Neural crest cell (in vitro differentiated cells): ENCODE results near the gene OPTC. TPM values are rescaled to one million over a fixed set of nuclear protein-coding genes. Genes with fewer than 3 reads are reported as not detected.

Experiments
- DNase-seq: peaks from one replicate; pipeline ENCODE4 v3.0.0; 2021; ENCODE audit warnings: low read depth, mixed read lengths, low spot score
- H3K27ac Mint-ChIP-seq: one replicate; pipeline ENCODE4 v1.8.0; 2021; ENCODE audit warnings: mild to moderate bottlenecking, mixed read lengths; ENCODE audit not compliant: unreplicated experiment
- H3K27me3 Mint-ChIP-seq: 2 replicates; pipeline ENCODE4 v1.8.0; 2021; ENCODE audit warnings: low read depth, mild to moderate bottlenecking, mixed read lengths
- H3K36me3 Mint-ChIP-seq: 2 replicates; pipeline ENCODE4 v1.8.0; 2021; ENCODE audit warnings: low read depth, mild to moderate bottlenecking, mixed read lengths
- H3K4me1 Mint-ChIP-seq: 2 replicates; pipeline ENCODE4 v1.8.0; 2021; ENCODE audit warnings: mixed read lengths
- H3K4me3 Mint-ChIP-seq: one replicate; pipeline ENCODE4 v1.8.0; 2021; ENCODE audit warnings: mild to moderate bottlenecking, mixed read lengths
- H3K9me3 Mint-ChIP-seq: 2 replicates; pipeline ENCODE4 v1.8.0; 2021; ENCODE audit warnings: mixed read lengths
- total RNA-seq: library from RNA; stranded (reverse); gene quantifications from 2 replicates; pipeline ENCODE4 v1.2.1, GENCODE V29; 2021
- TF ChIP-seq, protein P1 (sequence below): fragments of 200-600 bp; sonication (generic); conservative IDR thresholded peaks from 2 replicates; pipeline ENCODE4 v1.5.0; 2021; ENCODE audit warnings: antibody characterized with exemption, mild to moderate bottlenecking

OPTC gene
- total RNA-seq, 1 donor from 2014 or later, result not detected

DNA sequence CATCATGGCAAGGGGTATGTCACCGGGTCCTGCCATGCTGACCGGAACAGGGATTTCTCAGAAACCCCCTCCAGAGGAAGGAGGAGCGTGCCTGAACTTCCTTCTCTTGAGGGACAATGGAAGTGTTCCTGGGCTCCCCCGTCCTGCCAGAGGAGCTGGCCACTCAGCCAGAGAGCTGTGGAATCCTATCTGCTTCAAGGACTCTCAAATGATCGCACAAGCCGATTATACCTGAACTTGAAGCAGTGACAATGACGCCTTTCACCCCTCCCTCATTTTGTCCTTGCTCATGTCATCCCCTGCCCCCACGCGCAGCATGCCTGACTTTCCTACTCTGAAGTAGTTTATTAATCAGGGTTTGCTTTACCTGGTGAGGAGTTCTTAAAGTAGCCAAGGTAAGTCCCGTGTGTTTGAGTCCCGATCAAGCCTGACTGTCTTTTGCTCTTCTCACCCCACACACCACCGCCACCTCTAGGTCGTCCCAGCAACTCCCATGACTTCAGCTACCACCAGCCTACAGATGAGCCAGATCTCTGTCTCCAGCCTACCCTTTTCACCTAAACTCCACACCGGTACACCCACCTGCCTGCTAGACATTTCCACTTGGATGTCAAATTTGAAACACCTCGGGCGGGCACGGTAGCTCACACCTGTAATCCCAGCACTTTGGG is 43.3 kb upstream of the OPTC start:
- DNase-seq, result no peak
- no peaks in the 10 kb centered on the region for H3K36me3 Mint-ChIP-seq
- no peak overlapping the region for H3K27ac Mint-ChIP-seq
- no peak overlapping the region for H3K4me3 Mint-ChIP-seq
- H3K9me3 Mint-ChIP-seq, result no peaks in the 10 kb centered on the region
- peaks cover 19% of the 10 kb centered on the region for H3K27me3 Mint-ChIP-seq
- TF ChIP-seq, protein P1, sequence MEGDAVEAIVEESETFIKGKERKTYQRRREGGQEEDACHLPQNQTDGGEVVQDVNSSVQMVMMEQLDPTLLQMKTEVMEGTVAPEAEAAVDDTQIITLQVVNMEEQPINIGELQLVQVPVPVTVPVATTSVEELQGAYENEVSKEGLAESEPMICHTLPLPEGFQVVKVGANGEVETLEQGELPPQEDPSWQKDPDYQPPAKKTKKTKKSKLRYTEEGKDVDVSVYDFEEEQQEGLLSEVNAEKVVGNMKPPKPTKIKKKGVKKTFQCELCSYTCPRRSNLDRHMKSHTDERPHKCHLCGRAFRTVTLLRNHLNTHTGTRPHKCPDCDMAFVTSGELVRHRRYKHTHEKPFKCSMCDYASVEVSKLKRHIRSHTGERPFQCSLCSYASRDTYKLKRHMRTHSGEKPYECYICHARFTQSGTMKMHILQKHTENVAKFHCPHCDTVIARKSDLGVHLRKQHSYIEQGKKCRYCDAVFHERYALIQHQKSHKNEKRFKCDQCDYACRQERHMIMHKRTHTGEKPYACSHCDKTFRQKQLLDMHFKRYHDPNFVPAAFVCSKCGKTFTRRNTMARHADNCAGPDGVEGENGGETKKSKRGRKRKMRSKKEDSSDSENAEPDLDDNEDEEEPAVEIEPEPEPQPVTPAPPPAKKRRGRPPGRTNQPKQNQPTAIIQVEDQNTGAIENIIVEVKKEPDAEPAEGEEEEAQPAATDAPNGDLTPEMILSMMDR, result no peak
- H3K4me1 Mint-ChIP-seq, result peaks cover 26% of the 10 kb centered on the region

DNA sequence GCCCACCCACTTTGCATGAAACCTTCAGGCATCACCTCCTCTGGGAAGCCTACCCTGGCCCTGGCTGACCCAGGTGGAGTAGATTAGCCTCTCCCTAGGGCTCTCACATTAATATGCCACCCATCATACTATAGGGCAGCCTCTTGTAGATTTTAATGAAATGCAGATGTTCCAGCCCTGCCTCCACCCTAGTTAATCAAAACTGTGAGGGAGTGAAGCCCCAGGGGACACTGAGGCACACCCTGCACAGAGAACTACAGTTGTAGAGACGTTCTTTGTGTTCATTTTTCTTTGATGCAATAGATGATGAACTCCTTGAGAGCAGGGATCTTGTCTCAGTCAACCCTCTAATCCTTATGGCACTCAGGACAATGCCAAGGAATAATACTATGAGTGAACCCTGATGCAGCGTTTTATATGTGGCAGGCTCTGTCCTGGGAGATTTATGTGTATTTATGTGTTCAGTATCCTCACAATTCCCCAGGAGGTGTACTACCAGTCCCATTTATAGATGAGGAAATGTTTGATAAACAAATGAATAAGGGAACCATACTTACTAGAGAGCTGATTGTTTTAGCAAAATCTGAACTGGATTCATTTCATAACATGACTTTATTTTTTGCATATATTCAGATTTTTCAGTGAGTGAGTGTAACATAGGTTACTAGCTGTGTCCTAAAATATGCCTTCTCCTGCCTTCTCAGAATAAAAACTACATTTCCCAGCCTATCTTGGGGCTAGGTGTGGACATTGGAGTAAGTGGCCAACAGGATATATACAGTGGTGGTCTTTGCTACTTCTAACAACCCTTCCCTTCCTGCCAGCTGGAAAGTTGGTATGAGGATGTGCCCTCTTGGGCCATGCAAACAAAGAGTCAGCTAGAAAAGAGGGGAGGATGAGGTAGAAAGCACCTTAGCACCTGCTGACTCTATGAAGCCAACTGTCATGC is 41.8 kb upstream of the OPTC start:
- no peaks in the 10 kb centered on the region for H3K36me3 Mint-ChIP-seq
- H3K9me3 Mint-ChIP-seq, result no peaks in the 10 kb centered on the region
- H3K27ac Mint-ChIP-seq, result no peak overlapping the region

DNA sequence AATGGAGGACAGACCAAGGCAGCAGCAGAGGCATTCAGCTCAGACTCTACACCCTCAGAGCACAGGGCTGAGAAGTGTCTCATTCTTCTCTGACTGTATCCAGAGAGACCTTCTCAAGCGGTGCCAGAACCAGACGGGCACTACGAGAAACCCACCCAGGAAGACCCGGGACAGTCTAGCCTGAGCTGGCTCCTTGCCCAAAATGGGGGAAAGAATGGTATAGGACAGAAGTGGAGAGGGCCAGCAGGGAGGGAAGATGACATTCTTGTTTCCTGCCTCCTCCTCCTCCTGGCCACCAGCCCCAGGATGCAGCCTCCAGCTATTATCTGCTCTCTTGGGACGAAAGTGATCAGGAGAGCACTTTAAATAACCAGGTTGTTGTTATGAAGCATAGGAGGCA is 40.9 kb upstream of the OPTC start:
- H3K27me3 Mint-ChIP-seq, result peaks cover 16% of the 10 kb centered on the region
- peaks cover under 1% of the 10 kb centered on the region for H3K9me3 Mint-ChIP-seq
- no peaks in the 10 kb centered on the region for H3K36me3 Mint-ChIP-seq
- no peak overlapping the region for H3K27ac Mint-ChIP-seq
- DNase-seq, result no peak
- no peak overlapping the region for H3K4me3 Mint-ChIP-seq
- TF ChIP-seq, protein P1, result no peak
- peaks cover 36% of the 10 kb centered on the region for H3K4me1 Mint-ChIP-seq

More for the DNA sequence above, 41.8 kb upstream of the OPTC start:
- DNase-seq, result no peak
- Mint-ChIP-seq H3K4me1 (peaks cover 36% of the 10 kb centered on the region), H3K4me3 (no peak overlapping the region), H3K27me3 (peaks cover 16% of the 10 kb centered on the region)
- TF ChIP-seq, protein P1, result no peak

DNA sequence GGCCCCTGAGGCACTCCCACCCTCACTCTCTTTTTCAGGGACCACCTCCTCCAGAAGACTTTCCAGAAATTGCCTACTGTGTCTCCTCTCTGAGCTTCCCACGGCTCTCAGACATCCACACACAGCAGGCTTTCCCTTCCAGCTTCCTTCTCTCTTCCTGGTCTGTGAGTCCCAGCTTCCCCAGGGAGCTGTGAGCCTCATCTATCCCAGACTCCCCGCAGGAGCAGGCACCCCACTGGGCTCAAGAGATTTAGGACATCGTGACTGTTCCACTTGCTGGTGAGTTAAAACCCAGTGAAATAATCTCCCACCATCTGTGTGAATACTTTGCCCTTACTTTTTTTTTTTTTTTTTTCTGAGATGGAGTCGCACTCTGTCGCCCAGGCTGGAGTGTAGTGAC is 40.3 kb upstream of the OPTC start:
- H3K27ac Mint-ChIP-seq, result no peak overlapping the region
- H3K4me1 Mint-ChIP-seq, result peaks cover 31% of the 10 kb centered on the region
- H3K9me3 Mint-ChIP-seq, result peaks cover 3% of the 10 kb centered on the region
- DNase-seq, result no peak
- H3K36me3 Mint-ChIP-seq, result no peaks in the 10 kb centered on the region
- TF ChIP-seq, protein P1, result no peak
- H3K27me3 Mint-ChIP-seq, result peaks cover 15% of the 10 kb centered on the region
- H3K4me3 Mint-ChIP-seq, result no peak overlapping the region

DNA sequence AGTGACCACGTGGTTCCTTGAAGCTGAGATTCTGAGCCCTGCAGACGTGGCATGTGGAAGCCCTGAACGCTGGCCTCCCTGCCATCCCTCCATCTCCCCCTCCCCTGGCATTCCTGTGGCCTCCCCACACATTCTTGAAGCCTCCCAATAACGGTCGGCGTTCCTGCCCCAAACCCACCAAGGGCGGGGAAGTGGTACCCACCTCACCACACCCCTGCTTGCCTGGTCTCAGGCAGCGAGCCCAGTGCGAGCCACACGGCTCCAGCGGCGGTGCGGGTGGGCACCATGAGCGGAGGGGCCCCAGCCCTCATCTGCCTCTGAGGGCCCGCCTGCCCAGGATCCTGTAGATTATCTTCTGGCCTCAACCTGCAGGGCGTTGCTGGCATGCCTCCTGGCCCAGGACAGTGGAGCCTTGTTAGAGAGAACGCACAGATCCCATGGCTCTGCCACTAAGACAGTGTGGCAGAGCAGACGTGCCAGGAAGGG is 38.9 kb upstream of the OPTC start:
- peaks cover 11% of the 10 kb centered on the region for H3K27me3 Mint-ChIP-seq
- peaks cover 3% of the 10 kb centered on the region for H3K9me3 Mint-ChIP-seq
- DNase-seq, result no peak
- H3K36me3 Mint-ChIP-seq, result no peaks in the 10 kb centered on the region
- peaks cover 20% of the 10 kb centered on the region for H3K4me1 Mint-ChIP-seq
- no peak overlapping the region for H3K4me3 Mint-ChIP-seq
- no peak overlapping the region for H3K27ac Mint-ChIP-seq
- TF ChIP-seq, protein P1, result no peak
